NCI-H2171 (cell line): ENCODE measurements around the gene GPATCH2.
A peak's percentile ranks its signal among the peaks of the same experiment; 100 is the strongest.
"Not testable (repeated sequence)": the region's sequence is repeated elsewhere in the genome, so short reads cannot be mapped to it uniquely, and the experiment has no call there.

ENCODE experiments used
- DNase-seq: peaks from one replicate; lab custom pipeline; 2025; lab: John Stamatoyannopoulos, UW

Gene GPATCH2

DNA sequence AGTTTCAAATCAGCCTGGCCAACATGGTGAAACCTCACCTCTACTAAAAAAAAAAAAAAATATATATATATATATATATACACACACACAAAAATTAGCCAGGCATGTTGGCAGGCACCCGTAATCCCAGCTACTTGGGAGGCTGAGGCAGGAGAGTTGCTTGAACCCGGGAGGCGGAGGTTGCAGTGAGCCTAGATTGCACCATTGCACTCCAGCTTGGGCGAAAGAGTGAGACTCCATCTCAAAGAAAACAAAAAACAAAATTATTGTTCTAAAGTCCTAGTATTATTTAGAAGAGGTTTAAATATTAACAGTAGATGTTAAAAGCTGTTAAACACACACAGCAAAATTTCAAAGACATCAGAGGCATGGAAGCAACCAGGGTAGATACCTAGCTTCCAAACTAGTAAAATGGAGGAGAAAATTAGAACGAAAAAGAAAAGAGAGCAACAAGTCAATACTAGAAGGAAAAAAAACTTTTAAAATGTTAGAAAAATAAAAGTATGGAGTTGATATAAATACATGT, 46.5 kb downstream of the GPATCH2 start:
- not testable (repeated sequence) for DNase-seq

DNA sequence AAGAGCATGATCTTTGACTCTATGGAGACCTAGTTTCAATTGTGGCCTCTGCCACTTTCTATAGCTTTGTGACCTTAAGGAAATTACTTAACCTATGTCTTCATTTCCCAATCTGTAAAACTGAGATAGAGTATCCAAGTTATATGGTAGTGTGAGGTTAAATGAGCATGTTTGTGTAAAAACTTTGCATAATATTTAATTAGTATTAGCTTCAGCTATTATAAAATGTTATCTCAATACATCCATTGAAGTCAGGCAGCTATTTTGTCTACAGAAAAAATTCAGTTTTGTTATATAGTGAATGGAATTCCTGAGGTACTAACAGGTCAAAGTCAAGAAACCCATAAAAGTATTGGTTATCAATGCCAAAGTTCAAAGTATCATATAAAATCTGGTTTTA, 53.6 kb downstream of the GPATCH2 start:
- no peak for DNase-seq

DNA sequence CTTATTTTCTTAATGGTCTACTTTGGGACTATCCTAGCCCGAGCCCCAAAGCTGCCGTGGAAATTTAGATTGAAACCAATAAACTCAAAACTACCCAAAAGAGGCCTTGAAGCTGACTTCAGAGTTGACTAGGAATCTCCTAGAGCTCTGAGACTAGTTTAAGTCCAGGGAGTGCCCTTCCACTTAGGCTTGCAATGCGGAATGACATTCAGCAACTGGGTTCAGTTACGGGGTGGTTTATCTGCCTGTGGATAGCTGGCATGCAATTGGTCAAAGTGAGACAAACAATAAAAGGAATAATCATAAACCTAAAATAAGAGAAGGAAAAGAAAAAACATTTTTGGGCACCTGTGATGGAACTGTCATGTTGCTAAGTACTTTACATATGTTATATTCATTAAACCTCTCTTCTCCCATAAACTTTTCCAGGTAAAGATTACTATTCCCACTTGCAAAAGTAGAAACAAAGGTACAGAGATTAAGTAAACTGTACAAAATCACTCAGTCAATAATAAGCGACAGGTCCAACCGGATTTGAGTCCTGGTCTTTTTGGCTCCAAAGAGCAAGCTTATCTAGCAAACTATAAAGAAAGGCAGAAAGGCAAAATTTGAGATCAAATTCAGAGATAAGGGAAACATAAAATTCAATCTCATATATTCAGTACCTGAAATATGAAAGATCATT, 56.5 kb downstream of the GPATCH2 start:
- no peak for DNase-seq

GRCh38 chr1:217569021-217569420, 61.9 kb downstream of the GPATCH2 start:
- DNase-seq, result no peak

- DNase-seq, result no peak
Observed at GRCh38 chr1:217568200-217568599, 62.7 kb downstream of the GPATCH2 start.

DNA sequence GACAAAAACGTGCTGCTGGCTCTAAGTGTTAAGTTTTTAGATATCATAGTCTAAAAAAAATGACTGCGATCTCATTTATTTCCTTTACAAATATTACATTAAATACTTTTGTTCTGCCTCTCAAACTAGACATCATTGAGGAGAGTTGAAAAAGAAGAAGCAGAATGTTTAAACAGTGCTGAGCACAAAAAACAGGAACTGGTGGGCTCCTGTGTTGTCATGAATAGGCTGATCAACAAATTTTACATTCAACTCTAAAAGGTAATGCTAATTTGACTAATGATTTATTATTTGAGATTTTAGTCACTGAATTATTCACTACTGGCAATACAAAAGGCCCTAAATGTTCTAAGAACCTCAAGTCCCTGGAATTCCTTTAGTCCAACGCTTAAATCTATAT, 66.1 kb downstream of the GPATCH2 start:
- no peak for DNase-seq

- no peak for DNase-seq
Observed at GRCh38 chr1:217564207-217564606, 66.7 kb downstream of the GPATCH2 start.

DNA sequence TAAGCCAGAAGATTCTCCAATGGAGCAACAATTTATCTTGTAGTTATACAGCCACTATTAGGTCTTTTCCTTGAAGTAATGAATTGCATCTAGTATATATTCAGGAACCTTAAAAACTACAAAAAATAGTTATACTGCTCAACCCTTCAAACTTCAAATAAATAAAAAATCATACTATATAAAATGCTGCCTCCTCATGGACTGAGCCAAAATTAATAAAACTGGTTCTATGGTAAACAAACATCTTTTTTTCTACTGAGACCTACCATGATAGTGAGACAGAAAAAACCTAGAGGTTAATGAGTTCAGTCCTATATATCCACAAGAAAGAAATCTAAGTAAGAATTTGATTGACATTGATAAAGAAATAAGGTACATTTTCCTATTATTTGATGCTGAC, 67.7 kb downstream of the GPATCH2 start:
- no peak for DNase-seq

- no peak for DNase-seq
Observed at GRCh38 chr1:217562229-217562878, 68.5 kb downstream of the GPATCH2 start.

- DNase-seq, result no peak
Observed at GRCh38 chr1:217561446-217561845, 69.4 kb downstream of the GPATCH2 start.

DNA sequence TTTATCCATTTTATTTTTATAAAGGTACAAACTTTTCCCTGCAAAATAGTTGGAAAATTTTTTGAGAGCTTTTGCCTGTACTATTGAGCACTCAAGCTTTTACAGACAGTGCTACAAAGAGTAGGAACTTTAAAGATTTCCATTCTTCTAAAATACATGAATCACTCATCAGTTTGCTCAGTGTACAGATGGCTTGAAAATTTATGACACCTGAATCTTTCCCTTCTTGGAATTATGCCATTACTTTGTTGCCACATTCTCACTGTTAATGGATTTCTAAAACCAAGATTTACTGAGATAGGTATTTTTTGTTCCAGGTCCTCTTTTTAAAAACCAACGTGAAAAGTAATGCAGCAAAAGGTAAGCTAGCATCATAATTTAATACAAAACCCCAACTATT, 76.0 kb downstream of the GPATCH2 start:
- DNase-seq, result peak; percentile 63

DNA sequence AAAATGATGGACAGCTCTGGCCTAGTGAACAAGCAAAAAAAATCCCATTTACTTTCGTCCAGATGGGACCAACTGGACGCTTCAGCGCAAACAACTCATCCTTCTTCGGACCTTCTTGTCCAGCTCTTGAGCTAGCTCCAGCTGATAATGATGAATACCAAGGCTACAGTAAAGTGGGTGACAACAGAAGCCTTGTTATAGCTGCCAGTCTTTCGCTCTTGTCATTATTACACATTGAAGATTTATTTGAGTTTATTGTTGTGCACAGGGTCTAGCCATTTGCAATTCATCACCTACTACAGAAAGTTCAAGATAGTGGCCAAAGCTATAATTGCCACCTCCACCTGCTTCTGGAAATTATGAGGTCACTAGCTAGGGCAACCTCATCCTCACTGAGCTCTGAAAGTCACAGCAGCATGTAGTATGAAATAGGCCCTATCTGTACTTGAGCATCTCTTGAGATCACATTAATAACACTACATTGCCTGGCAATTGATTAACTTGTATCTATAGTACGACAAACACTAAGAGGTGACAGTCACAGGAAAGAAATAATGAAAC, 76.9 kb downstream of the GPATCH2 start:
- no peak for DNase-seq

- DNase-seq, result no peak
Observed at GRCh38 chr1:217552339-217552951, 78.4 kb downstream of the GPATCH2 start.

DNA sequence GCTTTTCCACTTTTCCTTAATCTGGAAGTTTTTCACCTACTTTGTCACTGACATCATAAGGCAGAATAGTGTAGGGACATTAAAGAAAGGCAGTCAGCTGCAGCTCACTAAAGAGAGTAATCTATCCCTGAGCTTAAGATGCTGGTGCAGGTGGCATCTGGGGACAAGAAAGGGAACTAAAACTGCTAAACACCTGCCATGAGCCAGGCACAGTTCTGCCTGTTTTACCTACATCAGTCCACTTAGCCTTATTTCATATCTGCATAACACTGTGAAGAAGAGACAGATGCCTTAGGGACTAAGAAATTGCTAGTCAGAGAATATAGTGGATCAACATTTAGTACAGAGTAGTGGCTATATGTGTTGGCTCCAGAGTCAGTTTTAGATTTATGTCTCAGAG, 88.1 kb downstream of the GPATCH2 start:
- DNase-seq, result no peak

GRCh38 chr1:217542136-217542777, 88.6 kb downstream of the GPATCH2 start:
- no peak for DNase-seq

GRCh38 chr1:217540321-217540720, 90.6 kb downstream of the GPATCH2 start:
- DNase-seq, result no peak

DNA sequence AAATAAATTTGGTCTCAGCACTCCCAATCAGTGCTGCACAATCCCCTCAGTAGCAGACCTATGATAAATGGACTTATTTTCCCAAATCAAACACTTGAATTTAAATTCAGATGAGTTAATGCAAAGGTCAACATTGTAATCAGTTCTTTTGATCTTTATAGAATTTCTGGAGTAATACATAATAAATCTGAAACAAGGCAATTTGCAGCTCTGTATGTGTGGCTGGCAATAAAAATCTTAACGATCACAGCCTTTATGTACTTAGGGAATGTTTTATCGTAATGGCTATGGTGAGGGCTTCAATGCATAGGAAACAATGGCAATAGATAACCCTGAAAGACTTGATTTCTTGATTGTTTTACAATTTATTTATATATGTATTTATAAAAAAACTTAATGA, 91.4 kb downstream of the GPATCH2 start:
- DNase-seq, result no peak

DNA sequence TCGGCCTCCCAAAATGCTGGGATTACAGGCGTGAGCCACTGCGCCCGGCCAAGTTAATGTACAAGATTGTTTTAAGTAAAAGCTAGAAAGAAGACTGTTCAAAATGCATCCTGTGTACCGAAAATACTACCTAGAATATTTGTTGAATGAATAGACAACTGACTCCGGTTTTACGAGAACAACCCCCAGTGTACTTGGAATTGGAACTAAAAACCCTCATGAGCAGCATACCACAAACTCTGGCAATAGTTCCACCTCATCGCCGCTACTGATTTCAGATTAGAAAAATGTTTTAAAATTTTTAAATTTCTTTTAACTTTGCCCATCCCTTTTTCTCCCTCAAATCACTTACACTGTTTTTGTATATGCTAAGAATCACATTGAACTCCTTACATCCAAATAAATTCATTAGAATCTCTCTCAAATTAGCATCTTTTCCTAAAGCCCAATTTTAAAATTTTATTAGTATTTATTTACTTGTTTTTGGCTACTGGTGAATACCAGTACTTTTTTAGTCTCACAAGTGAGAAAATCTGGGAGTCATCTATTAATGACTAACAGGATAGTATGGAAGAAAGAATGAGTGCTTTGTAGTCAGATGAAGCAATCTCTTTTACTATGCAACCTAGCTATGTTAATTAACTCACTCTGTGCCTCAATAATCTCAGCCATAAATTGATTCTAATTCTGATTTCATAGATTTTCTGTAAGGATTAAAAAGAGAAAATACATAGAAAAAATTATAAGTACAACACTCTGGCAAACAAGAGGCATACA, 95.1 kb downstream of the GPATCH2 start:
- DNase-seq, result no peak

- no peak for DNase-seq
Observed at GRCh38 chr1:217534566-217534965, 96.3 kb downstream of the GPATCH2 start.

GRCh38 chr1:217528271-217528670, 102.6 kb downstream of the GPATCH2 start:
- no peak for DNase-seq

DNA sequence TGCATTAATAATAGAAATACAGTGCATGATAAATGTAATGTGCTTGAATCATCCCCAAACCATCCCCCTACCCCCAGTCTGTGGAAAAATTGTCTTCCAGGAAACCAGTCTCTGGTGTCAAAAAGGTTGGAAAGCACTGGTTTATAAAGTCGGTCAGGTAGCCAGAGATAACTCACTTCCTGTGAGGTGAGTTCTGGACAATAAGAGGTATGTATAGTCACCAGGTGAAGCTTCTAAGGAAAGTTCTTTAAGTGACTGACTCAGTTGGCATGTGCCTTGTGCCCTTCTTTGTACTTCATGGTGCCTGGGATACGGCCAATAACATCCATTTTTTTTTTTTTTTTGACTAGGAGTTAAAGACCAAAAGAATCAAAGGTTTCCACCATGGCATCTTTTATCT, 103.7 kb downstream of the GPATCH2 start:
- no peak for DNase-seq

DNA sequence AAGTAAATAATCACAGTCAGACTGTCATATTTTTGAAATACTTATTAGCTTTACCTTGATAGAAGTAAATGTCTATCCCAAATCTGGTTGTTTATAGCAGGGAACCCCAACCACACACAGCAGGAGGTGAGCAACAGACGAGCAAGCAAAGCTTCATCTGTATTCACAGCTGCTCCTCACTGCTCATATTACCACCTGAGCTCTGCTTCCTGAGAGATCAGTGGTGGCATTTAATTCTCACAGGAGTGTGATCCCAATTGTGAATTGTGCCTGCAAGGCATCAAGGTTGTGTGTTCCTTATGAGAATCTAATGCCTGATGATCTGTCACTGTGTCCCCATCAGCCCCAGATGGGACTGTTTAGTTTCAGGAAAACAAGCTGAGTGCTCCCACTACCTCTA, 104.3 kb downstream of the GPATCH2 start:
- DNase-seq, result peak; percentile 39
